ENCODE results near the gene GRIN2B. TPM values are rescaled to one million over a fixed set of nuclear protein-coding genes. Genes with fewer than 3 reads are reported as not detected.

GRIN2B gene
- total RNA-seq, 2 experiments from 2014 or later, result 0.03 TPM; not detected in 1

GRCh38 chr12:13976028-13976584 lies 5.3 kb downstream of the GRIN2B start:
- no peaks in the 10 kb centered on the region for H3K4me1 ChIP-seq (ENCODE audit: insufficient read depth, low read length, poor library complexity, severe bottlenecking)
- no peak overlapping the region for H3K27ac ChIP-seq (ENCODE audit: low read depth, low read length, poor library complexity, severe bottlenecking)
- H3K36me3 ChIP-seq (ENCODE audit: insufficient read depth, low read length), result no peaks in the 10 kb centered on the region
- no peak for DNase-seq (ENCODE audit: low spot score)
- ChIA-PET POLR2A (no interaction called here), CTCF (ENCODE audit: unreplicated experiment) (no interaction called here)
- H3K9me2 ChIP-seq (ENCODE audit: insufficient read depth, low read length), result no peaks in the 10 kb centered on the region
- H3K4me2 ChIP-seq (ENCODE audit: low read length), result no peak overlapping the region
- H4K20me1 ChIP-seq (ENCODE audit: insufficient read depth, low read length), result no peaks in the 10 kb centered on the region
- H3K79me2 ChIP-seq (ENCODE audit: insufficient read depth, low read depth, low read length), result no peaks in the 10 kb centered on the region
- no peaks in the 10 kb centered on the region for H3K9me3 ChIP-seq (ENCODE audit: low read length)
- no peak overlapping the region for H3K4me3 ChIP-seq (ENCODE audit: low read depth, low read length, poor library complexity, severe bottlenecking)
- no TSS peak for BruUV-seq (replicated peaks)
- intact Hi-C loops (cut with micrococcal nuclease; ENCODE audit: unreplicated experiment), result no loop called here
- TF ChIP-seq EZH2phosphoT487 (IDR thresholded peaks at IDR 0.05; ENCODE audit: borderline replicate concordance, low read depth, low read length) (no peak), CTCF (conservative IDR thresholded peaks at IDR 0.05; ENCODE audit: low read length) (no peak)
- H2AFZ ChIP-seq (ENCODE audit: low read length), result no peak overlapping the region

GRCh38 chr12:13973996-13974395 lies 7.4 kb downstream of the GRIN2B start:
- Histone ChIP-seq H3K36me3 (ENCODE audit: insufficient read depth, low read length) (no peaks in the 10 kb centered on the region), H3K27ac (ENCODE audit: low read depth, low read length, poor library complexity, severe bottlenecking) (no peak overlapping the region), H4K20me1 (ENCODE audit: insufficient read depth, low read length) (no peaks in the 10 kb centered on the region), H3K79me2 (ENCODE audit: insufficient read depth, low read depth, low read length) (no peaks in the 10 kb centered on the region), H3K4me1 (ENCODE audit: insufficient read depth, low read length, poor library complexity, severe bottlenecking) (no peaks in the 10 kb centered on the region), H3K4me3 (ENCODE audit: low read depth, low read length, poor library complexity, severe bottlenecking) (no peak overlapping the region), H3K9me2 (ENCODE audit: insufficient read depth, low read length) (no peaks in the 10 kb centered on the region), H3K4me2 (ENCODE audit: low read length) (no peak overlapping the region), H3K9me3 (ENCODE audit: low read length) (no peaks in the 10 kb centered on the region), H2AFZ (ENCODE audit: low read length) (no peak overlapping the region)
- ChIA-PET POLR2A (interaction anchor here (0.9 kb wide), 1 partner anchor 165 kb away, joined by 3 read pairs; no protein-coding TSS in a partner anchor), CTCF (ENCODE audit: unreplicated experiment) (no interaction called here)
- TF ChIP-seq CTCF (conservative IDR thresholded peaks at IDR 0.05; ENCODE audit: low read length), result no peak
- no peak for TF ChIP-seq EZH2phosphoT487 (IDR thresholded peaks at IDR 0.05; ENCODE audit: borderline replicate concordance, low read depth, low read length)
- intact Hi-C loops (cut with micrococcal nuclease; ENCODE audit: unreplicated experiment), result no loop called here
- DNase-seq (ENCODE audit: low spot score), result no peak
- no TSS peak for BruUV-seq (replicated peaks)

- CTCF ChIA-PET (ENCODE audit: unreplicated experiment), result no interaction called here
- no peaks in the 10 kb centered on the region for H3K9me3 ChIP-seq (ENCODE audit: low read length)
- H3K4me3 ChIP-seq (ENCODE audit: low read depth, low read length, poor library complexity, severe bottlenecking), result no peak overlapping the region
- no peaks in the 10 kb centered on the region for H3K36me3 ChIP-seq (ENCODE audit: insufficient read depth, low read length)
- no peak overlapping the region for H2AFZ ChIP-seq (ENCODE audit: low read length)
- POLR2A ChIA-PET, result interaction anchor here (0.6 to 1.5 kb wide), 2 partner anchors 21 to 97 kb away, joined by 3 read pairs; no protein-coding TSS in a partner anchor
- H3K4me2 ChIP-seq (ENCODE audit: low read length), result no peak overlapping the region
- intact Hi-C loops (cut with micrococcal nuclease; ENCODE audit: unreplicated experiment), result no loop called here
- H4K20me1 ChIP-seq (ENCODE audit: insufficient read depth, low read length), result no peaks in the 10 kb centered on the region
- no peak overlapping the region for H3K27ac ChIP-seq (ENCODE audit: low read depth, low read length, poor library complexity, severe bottlenecking)
- H3K4me1 ChIP-seq (ENCODE audit: insufficient read depth, low read length, poor library complexity, severe bottlenecking), result no peaks in the 10 kb centered on the region
- H3K9me2 ChIP-seq (ENCODE audit: insufficient read depth, low read length), result no peaks in the 10 kb centered on the region
- TF ChIP-seq EZH2phosphoT487 (IDR thresholded peaks at IDR 0.05; ENCODE audit: borderline replicate concordance, low read depth, low read length), result no peak
- TF ChIP-seq CTCF (conservative IDR thresholded peaks at IDR 0.05; ENCODE audit: low read length), result no peak
- H3K79me2 ChIP-seq (ENCODE audit: insufficient read depth, low read depth, low read length), result no peaks in the 10 kb centered on the region
- no peak for DNase-seq (ENCODE audit: low spot score)
- BruUV-seq (replicated peaks), result no TSS peak
Observed at GRCh38 chr12:13970803-13971202, 10.6 kb downstream of the GRIN2B start.

Data from OCI-LY7 (cell line).